Sigmoid colon (tissue), 3 donors: ENCODE results near the gene DHRS7B.

Source experiments
- CTCF ChIP-seq, 4 experiments: fragments of 450-650 bp in 3 of 4; fragments of 200-600 bp in 1 of 4; IDR thresholded peaks; one replicate each; pipeline ENCODE4 v1.5.1; 2016 to 2019; ENCODE audit warnings: antibody characterized with exemption in 4 of 4, mild to moderate bottlenecking in 3 of 4, moderate library complexity in 2 of 4
- POLR2A ChIP-seq, 2 donors: fragments of 450-650 bp; IDR thresholded peaks; one replicate each; pipeline ENCODE4 v1.6.1; 2016; ENCODE audit warnings: antibody characterized with exemption in 2 of 2, mild to moderate bottlenecking in 2 of 2, moderate library complexity in 2 of 2

DNA sequence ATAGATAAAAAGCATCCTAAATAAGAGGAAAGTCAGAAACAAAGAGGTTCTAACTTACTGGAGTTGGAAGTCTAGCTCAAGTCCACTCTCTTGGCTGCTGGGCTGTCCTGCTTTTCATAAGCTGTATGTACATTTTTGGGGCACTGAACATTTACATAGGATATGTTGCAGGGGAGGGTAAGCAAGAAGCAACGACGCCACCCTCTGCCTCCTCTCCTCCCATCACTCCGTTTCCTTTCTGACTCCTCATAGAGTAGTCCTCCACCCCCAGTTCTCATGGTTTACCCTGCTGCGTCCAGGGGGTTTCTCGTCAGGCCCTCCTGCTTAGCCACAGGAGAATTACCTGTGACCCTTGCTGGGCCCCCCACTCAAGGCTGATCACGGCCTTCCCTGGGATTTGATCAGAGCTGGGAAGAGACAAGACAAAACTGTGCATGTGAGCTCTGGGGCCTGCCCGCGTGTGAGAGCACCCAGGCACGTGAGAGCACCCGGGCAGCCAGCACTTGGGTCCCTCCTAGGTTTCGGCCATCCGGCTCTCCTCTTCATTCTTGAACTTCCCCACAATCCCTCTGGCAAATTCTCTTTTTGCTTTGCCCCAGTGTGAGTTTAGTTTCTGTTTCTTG lies 50.1 kb downstream of the DHRS7B start:
- no peak for TF ChIP-seq POLR2A (IDR thresholded peaks at IDR 0.05)
- TF ChIP-seq CTCF (IDR thresholded peaks at IDR 0.05), result no peak
